Activated B cell treated with CpG ODN at 0.5 μM for 24 hours (primary cell): ENCODE results near the gene ITPKB. TPM values are rescaled to one million over a fixed set of nuclear protein-coding genes. Genes with fewer than 3 reads are reported as not detected.

Source experiments
- ATAC-seq: fragments of 200-7000 bp; cut with Tn5 transposase; one replicate; pipeline ENCODE4 v1.10.0; 2021; ENCODE audit warnings: low read depth, mild to moderate bottlenecking, moderate library complexity
- CTCF ChIA-PET: fragments of 350-600 bp; sonication (Branson Sonifier 250); formaldehyde crosslinking; loops from one replicate; lab custom pipeline; 2021; ENCODE audit warnings: antibody characterized with exemption; lab: Charles Lee
- POLR2A ChIA-PET: fragments of 350-600 bp; sonication (Branson Sonifier 250); formaldehyde crosslinking; loops from one replicate; lab custom pipeline; 2021; ENCODE audit warnings: antibody characterized with exemption; lab: Charles Lee
- DNase-seq: peaks from one replicate; pipeline ENCODE4 v3.0.0; 2022
- H3K27ac Mint-ChIP-seq: one replicate; pipeline ENCODE4 v1.8.0; 2020; ENCODE audit warnings: mixed read lengths
- H3K27me3 Mint-ChIP-seq: one replicate; pipeline ENCODE4 v1.8.0; 2021; ENCODE audit warnings: mixed read lengths
- H3K36me3 Mint-ChIP-seq: one replicate; pipeline ENCODE4 v1.8.0; 2021; ENCODE audit warnings: low read depth, mixed read lengths
- H3K4me1 Mint-ChIP-seq: one replicate; pipeline ENCODE4 v1.8.0; 2021; ENCODE audit warnings: mixed read lengths
- H3K4me3 Mint-ChIP-seq: one replicate; pipeline ENCODE4 v1.8.0; 2020; ENCODE audit warnings: mild to moderate bottlenecking, mixed read lengths
- H3K9me3 Mint-ChIP-seq: one replicate; pipeline ENCODE4 v1.8.0; 2020; ENCODE audit warnings: mixed read lengths
- CTCF ChIP-seq: fragments of 200-600 bp; IDR thresholded peaks from one replicate; pipeline ENCODE4 v1.8.0; 2022; ENCODE audit warnings: antibody characterized with exemption, mild to moderate bottlenecking
- intact Hi-C: fragments of 100-400 bp; cut with micrococcal nuclease; formaldehyde crosslinking; loops from one replicate; pipeline ENCODE4 v1.15.1; 2024
- total RNA-seq: library from RNA; stranded (reverse); gene quantifications from 2 replicates; pipeline ENCODE4 v1.2.3, GENCODE V29; 2022

The ITPKB gene
- total RNA-seq, 1 donor from 2014 or later: 97.3 TPM

GRCh38 chr1:226761322-226761721 is 22.2 kb upstream of the ITPKB start:
- ChIA-PET CTCF (no interaction called here), POLR2A (no interaction called here)
- DNase-seq (no peak), ATAC-seq (no peak)
- no peak for TF ChIP-seq CTCF
- intact Hi-C loops: no loop called here
- Mint-ChIP-seq H3K4me3 (no peak overlapping the region), H3K27me3 (peaks cover 15% of the 10 kb centered on the region), H3K4me1 (peaks cover 2% of the 10 kb centered on the region), H3K9me3 (no peaks in the 10 kb centered on the region), H3K27ac (no peak overlapping the region), H3K36me3 (no peaks in the 10 kb centered on the region)

- Mint-ChIP-seq H3K27me3 (peaks cover 2% of the 10 kb centered on the region), H3K27ac (no peak overlapping the region), H3K36me3 (no peaks in the 10 kb centered on the region), H3K4me1 (peaks cover 3% of the 10 kb centered on the region), H3K9me3 (no peaks in the 10 kb centered on the region), H3K4me3 (no peak overlapping the region)
- no peak for TF ChIP-seq CTCF
- DNase-seq (no peak), ATAC-seq (no peak)
- CTCF ChIA-PET: no interaction called here
- POLR2A ChIA-PET: interaction anchor here (0.6 to 0.7 kb wide), 2 partner anchors 10 to 359 kb away, joined by 3 to 5 read pairs; no protein-coding TSS in a partner anchor
- intact Hi-C loops: no loop called here
Measured at GRCh38 chr1:226754793-226755533, 15.9 kb upstream of the ITPKB start.

GRCh38 chr1:226754097-226754496 is 15.0 kb upstream of the ITPKB start:
- ChIA-PET CTCF (no interaction called here), POLR2A (no interaction called here)
- no peak for DNase-seq
- no peaks in the 10 kb centered on the region for H3K9me3 Mint-ChIP-seq
- intact Hi-C loops: no loop called here
- H3K27ac Mint-ChIP-seq: no peak overlapping the region
- no peaks in the 10 kb centered on the region for H3K36me3 Mint-ChIP-seq
- no peaks in the 10 kb centered on the region for H3K27me3 Mint-ChIP-seq
- H3K4me3 Mint-ChIP-seq: no peak overlapping the region
- TF ChIP-seq CTCF: no peak
- peaks cover 10% of the 10 kb centered on the region for H3K4me1 Mint-ChIP-seq
- ATAC-seq: no peak

- ChIA-PET CTCF (no interaction called here), POLR2A (interaction anchor here (0.6 to 1.2 kb wide), 2 partner anchors 14 to 22 kb away, joined by 3 to 4 read pairs; no protein-coding TSS in a partner anchor)
- Mint-ChIP-seq H3K27me3 (no peaks in the 10 kb centered on the region), H3K36me3 (no peaks in the 10 kb centered on the region), H3K4me3 (no peak overlapping the region), H3K4me1 (peaks cover 21% of the 10 kb centered on the region), H3K9me3 (no peaks in the 10 kb centered on the region), H3K27ac (no peak overlapping the region)
- DNase-seq: no peak
- intact Hi-C loops: no loop called here
- no peak for ATAC-seq
- TF ChIP-seq CTCF: no peak
Measured at GRCh38 chr1:226751703-226752102, 12.6 kb upstream of the ITPKB start.

- H3K27ac Mint-ChIP-seq: no peak overlapping the region
- peaks cover 21% of the 10 kb centered on the region for H3K4me1 Mint-ChIP-seq
- no peaks in the 10 kb centered on the region for H3K9me3 Mint-ChIP-seq
- ATAC-seq (no peak), DNase-seq (no peak)
- no peaks in the 10 kb centered on the region for H3K36me3 Mint-ChIP-seq
- ChIA-PET POLR2A (interaction anchor here (0.6 to 1.2 kb wide), 2 partner anchors 14 to 22 kb away, joined by 3 to 4 read pairs; no protein-coding TSS in a partner anchor), CTCF (no interaction called here)
- no peak overlapping the region for H3K4me3 Mint-ChIP-seq
- intact Hi-C loops: no loop called here
- no peaks in the 10 kb centered on the region for H3K27me3 Mint-ChIP-seq
- no peak for TF ChIP-seq CTCF
Measured at GRCh38 chr1:226751214-226751613, 12.1 kb upstream of the ITPKB start.
